Activated CD4-positive, CD25-positive, alpha-beta regulatory T cell treated with anti-CD3 and anti-CD28 coated beads, Interleukin-2, amount 50 U/mL, for 16 hours (primary cell): ENCODE results near the gene NSD1.

Source experiments
- DNase-seq: peaks from one replicate; pipeline ENCODE4 v3.0.0-alpha.2; 2020; ENCODE audit warnings: low read depth, low spot score

The NSD1 gene

DNA sequence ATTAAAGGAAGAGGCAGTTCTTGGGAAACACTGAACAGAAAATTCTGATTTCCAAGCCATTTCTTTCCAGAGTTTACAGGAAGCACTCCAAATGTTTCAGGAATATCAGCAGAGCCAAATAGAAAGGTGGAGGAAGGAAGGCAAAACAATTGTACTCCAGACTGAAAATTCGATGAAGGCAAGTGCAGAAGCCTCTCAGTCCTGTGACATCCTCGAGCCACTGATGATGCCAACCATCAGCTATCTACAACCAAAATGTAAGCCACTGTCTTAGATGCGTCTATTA lies 215.7 kb downstream of the NSD1 start:
- DNase-seq: no peak

DNA sequence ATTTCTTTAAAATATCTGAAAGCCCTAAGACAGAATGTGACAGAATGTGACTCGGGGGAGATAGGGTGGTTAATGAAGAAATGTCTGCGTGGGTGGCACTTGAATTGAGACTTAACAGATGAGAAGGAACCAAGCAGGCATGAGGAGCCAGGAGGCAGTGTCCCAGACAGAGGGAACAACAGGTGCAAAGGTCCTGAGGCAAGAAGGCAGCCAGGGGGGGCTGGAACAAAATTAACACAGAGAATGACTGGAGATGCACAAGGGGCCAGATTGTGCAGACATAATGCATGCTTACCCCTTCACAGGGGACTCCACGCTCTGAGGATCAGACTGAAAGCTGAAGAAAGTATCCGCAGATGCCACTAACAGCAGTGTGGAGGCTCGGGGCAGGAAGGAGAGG lies 216.2 kb downstream of the NSD1 start:
- DNase-seq: no peak
